Caco-2 (cell line): Measurements from ENCODE around the gene TCIRG1. TPM values are rescaled to one million over a fixed set of nuclear protein-coding genes. Genes with fewer than 3 reads are reported as not detected.

ENCODE experiments used
- BruUV-seq: library from RNA; stranded (reverse); fragments of 400-500 nt; replicated peaks from 2 replicates; lab custom pipeline; 2021; lab: Mats Ljungman, UMichigan
- CTCF ChIA-PET: fragments of 300-600 bp; sonication (Branson Sonifier 250); formaldehyde crosslinking; loops from one replicate; lab custom pipeline; 2022; ENCODE audit warnings: antibody characterized with exemption; lab: Charles Lee
- POLR2A ChIA-PET: fragments of 300-600 bp; sonication (Branson Sonifier 250); formaldehyde crosslinking; loops from one replicate; lab custom pipeline; 2022; ENCODE audit warnings: antibody characterized with exemption; lab: Charles Lee
- DNase-seq, 2 experiments: peaks; one replicate each; pipeline versions ENCODE4 v3.0.0 to v3.0.0-alpha.2; 2020 to 2022
- H3K27me3 ChIP-seq: replicated peaks from 2 replicates; pipeline ENCODE4 v1.6.0; 2011; ENCODE audit warnings: low read length; ENCODE audit not compliant: control insufficient read depth, insufficient read depth
- H3K36me3 ChIP-seq: 2 replicates; pipeline ENCODE4 v1.5.1; 2011; ENCODE audit warnings: low read length; ENCODE audit not compliant: control insufficient read depth, insufficient read depth
- H3K4me1 ChIP-seq: fragments of 250-450 bp; sonication (Bioruptor Pico); 2 replicates; pipeline ENCODE4 v1.5.1; 2020; ENCODE audit warnings: mild to moderate bottlenecking
- H3K4me3 ChIP-seq: 2 replicates; pipeline ENCODE4 v1.5.1; 2011; ENCODE audit warnings: low read depth, mild to moderate bottlenecking, control low read depth, low read length
- H3K9me3 ChIP-seq: fragments of 250-450 bp; sonication (Bioruptor Pico); 2 replicates; pipeline ENCODE4 v1.5.1; 2020; ENCODE audit warnings: mild to moderate bottlenecking, moderate library complexity
- H3K27ac Mint-ChIP-seq: one replicate; pipeline ENCODE4 v1.8.0; 2022; ENCODE audit warnings: mixed read lengths; ENCODE audit not compliant: unreplicated experiment
- H3K27me3 Mint-ChIP-seq: one replicate; pipeline ENCODE4 v1.8.0; 2022; ENCODE audit warnings: mixed read lengths; ENCODE audit not compliant: insufficient read depth, unreplicated experiment
- H3K36me3 Mint-ChIP-seq: one replicate; pipeline ENCODE4 v1.8.0; 2022; ENCODE audit warnings: mild to moderate bottlenecking, mixed read lengths; ENCODE audit not compliant: insufficient read depth, unreplicated experiment
- H3K4me1 Mint-ChIP-seq: one replicate; pipeline ENCODE4 v1.8.0; 2022; ENCODE audit warnings: low read depth, mixed read lengths; ENCODE audit not compliant: unreplicated experiment
- H3K4me3 Mint-ChIP-seq: one replicate; pipeline ENCODE4 v1.8.0; 2022; ENCODE audit warnings: mild to moderate bottlenecking, moderate library complexity, mixed read lengths; ENCODE audit not compliant: unreplicated experiment
- H3K9me3 Mint-ChIP-seq: one replicate; pipeline ENCODE4 v1.8.0; 2022; ENCODE audit warnings: mixed read lengths; ENCODE audit not compliant: unreplicated experiment
- intact Hi-C: fragments of 100-400 bp; cut with micrococcal nuclease; formaldehyde crosslinking; loops from one replicate; pipeline ENCODE4 v1.10.0; 2022; ENCODE audit not compliant: unreplicated experiment
- total RNA-seq: library from RNA; stranded (reverse); gene quantifications from 2 replicates; pipeline ENCODE4 v1.2.3, GENCODE V29; 2022
- TF ChIP-seq, protein P1 (sequence below), 2 experiments: fragments of 200-600 bp in 1 of 2; IDR thresholded peaks; 1 replicate in 1 of 2; 2 replicates in 1 of 2; pipeline versions ENCODE4 v1.5.1 to v1.8.0; 2011 to 2022; ENCODE audit warnings: antibody characterized with exemption in 1 of 2, control low read depth in 1 of 2, inconsistent platforms in 1 of 2, low read depth in 1 of 2, low read length in 1 of 2, mild to moderate bottlenecking in 1 of 2, moderate library complexity in 1 of 2; ENCODE audit not compliant: insufficient read depth in 1 of 2, severe bottlenecking in 1 of 2, unreplicated experiment in 1 of 2

TCIRG1 gene
- total RNA-seq, 1 experiment from 2014 or later, result 2.7 TPM

DNA sequence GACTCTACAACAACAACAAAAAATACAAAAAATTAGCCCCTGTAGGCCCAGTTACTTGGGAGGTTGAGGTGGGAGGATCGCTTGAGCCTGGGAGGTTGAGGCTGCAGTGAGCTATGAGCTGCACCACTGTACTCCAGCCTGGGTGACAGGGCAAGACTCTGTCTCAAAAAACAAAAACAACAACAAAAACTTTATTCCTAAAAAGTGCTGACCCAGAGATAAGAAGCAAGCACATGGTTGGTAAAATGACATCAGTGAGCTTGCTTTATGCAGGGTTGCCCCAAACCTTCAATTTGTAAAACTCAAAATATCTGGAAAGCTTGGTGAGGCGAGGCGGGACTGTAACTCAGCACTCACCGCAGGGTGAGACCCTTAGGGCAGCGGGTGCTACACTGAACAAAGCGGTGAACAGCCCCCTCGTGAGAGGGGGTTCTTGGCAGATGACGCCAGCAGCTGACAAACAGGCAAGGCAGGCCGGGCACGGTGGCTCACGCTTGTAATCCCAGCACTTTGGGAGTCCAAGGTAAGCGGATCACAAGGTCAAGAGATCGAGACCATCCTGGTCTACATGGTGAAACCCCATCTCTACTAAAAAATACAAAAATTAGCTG lies 3.5 kb upstream of the TCIRG1 start:
- Mint-ChIP-seq H3K9me3 (no peaks in the 10 kb centered on the region), H3K36me3 (peaks cover 55% of the 10 kb centered on the region), H3K4me3 (no peak overlapping the region), H3K27me3 (no peaks in the 10 kb centered on the region), H3K4me1 (peaks cover 27% of the 10 kb centered on the region), H3K27ac (no peak overlapping the region)
- ChIA-PET POLR2A (no interaction called here), CTCF (no interaction called here)
- TF ChIP-seq, protein P1, sequence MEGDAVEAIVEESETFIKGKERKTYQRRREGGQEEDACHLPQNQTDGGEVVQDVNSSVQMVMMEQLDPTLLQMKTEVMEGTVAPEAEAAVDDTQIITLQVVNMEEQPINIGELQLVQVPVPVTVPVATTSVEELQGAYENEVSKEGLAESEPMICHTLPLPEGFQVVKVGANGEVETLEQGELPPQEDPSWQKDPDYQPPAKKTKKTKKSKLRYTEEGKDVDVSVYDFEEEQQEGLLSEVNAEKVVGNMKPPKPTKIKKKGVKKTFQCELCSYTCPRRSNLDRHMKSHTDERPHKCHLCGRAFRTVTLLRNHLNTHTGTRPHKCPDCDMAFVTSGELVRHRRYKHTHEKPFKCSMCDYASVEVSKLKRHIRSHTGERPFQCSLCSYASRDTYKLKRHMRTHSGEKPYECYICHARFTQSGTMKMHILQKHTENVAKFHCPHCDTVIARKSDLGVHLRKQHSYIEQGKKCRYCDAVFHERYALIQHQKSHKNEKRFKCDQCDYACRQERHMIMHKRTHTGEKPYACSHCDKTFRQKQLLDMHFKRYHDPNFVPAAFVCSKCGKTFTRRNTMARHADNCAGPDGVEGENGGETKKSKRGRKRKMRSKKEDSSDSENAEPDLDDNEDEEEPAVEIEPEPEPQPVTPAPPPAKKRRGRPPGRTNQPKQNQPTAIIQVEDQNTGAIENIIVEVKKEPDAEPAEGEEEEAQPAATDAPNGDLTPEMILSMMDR (IDR thresholded peaks at IDR 0.05; ENCODE audit: insufficient read depth in 1 of 2, low read depth in 1 of 2, low read length in 1 of 2, severe bottlenecking in 1 of 2, unreplicated experiment in 1 of 2), result no peak
- Histone ChIP-seq H3K4me3 (no peak overlapping the region), H3K36me3 (peaks cover 4% of the 10 kb centered on the region), H3K4me1 (peaks cover 34% of the 10 kb centered on the region), H3K27me3 (no peaks in the 10 kb centered on the region), H3K9me3 (no peaks in the 10 kb centered on the region)
- intact Hi-C loops, result no loop called here
- no TSS peak for BruUV-seq
- no peak for DNase-seq

DNA sequence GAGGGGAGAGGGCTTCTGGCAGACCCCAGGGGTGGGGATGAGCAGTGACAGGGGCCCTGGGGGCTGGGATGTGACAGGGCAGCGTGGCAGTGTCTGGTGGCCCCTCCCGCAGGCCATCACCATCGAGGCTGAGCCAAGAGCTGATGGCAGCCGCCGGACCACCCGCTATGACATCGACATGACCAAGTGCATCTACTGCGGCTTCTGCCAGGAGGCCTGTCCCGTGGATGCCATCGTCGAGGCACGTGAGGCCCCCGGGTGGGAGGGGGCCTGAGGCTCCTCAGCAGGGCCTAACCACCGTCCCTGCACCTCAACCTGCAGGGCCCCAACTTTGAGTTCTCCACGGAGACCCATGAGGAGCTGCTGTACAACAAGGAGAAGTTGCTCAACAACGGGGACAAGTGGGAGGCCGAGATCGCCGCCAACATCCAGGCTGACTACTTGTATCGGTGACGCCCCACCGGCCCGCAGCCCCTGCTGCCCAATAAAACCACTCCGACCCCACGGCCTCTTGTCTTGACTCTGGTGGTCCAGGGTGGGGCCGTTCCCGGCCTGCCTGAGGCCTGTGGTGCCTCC lies 2.6 kb upstream of the TCIRG1 start:
- H3K4me1 ChIP-seq, result peaks cover 40% of the 10 kb centered on the region
- no peaks in the 10 kb centered on the region for H3K9me3 ChIP-seq
- Mint-ChIP-seq H3K9me3 (no peaks in the 10 kb centered on the region), H3K36me3 (peaks cover 52% of the 10 kb centered on the region), H3K4me1 (peaks cover 29% of the 10 kb centered on the region), H3K27me3 (no peaks in the 10 kb centered on the region), H3K4me3 (no peak overlapping the region), H3K27ac (no peak overlapping the region)
- H3K36me3 ChIP-seq, result peaks cover 4% of the 10 kb centered on the region
- POLR2A ChIA-PET, result no interaction called here
- H3K4me3 ChIP-seq, result no peak overlapping the region
- CTCF ChIA-PET, result no interaction called here
- no TSS peak for BruUV-seq
- H3K27me3 ChIP-seq, result no peaks in the 10 kb centered on the region
- DNase-seq, result no peak
- intact Hi-C loops, result no loop called here
- TF ChIP-seq, protein P1 (IDR thresholded peaks at IDR 0.05; ENCODE audit: insufficient read depth in 1 of 2, low read depth in 1 of 2, low read length in 1 of 2, severe bottlenecking in 1 of 2, unreplicated experiment in 1 of 2), result no peak

DNA sequence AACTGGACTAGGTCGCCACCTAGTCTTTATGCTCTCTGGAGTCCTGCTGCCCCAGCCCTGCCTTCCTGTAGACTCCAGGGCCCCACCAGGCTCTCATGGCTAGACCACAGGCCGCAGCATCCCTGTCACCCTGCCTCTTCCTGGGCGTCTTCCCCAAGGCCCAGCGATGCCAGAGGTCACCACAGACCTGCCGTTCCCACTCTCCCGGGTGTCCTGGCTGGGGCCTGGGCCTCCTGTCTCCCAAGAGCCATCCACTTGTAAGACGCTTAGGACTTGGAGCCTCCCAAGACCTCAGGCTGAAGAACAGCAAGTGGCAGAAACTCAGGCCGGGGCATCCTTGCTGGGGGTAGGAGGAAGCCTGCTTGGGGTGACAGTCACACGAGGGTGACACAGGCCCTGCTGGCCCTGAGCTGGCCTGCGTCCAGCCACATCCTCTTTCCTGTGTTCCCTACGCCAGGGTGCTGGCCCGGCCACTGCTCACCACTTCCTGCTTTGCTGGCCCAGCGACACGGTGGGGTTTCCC lies 2.0 kb upstream of the TCIRG1 start:
- intact Hi-C loops, result no loop called here
- H3K27me3 Mint-ChIP-seq, result no peaks in the 10 kb centered on the region
- BruUV-seq, result no TSS peak
- H3K4me1 Mint-ChIP-seq, result peaks cover 23% of the 10 kb centered on the region
- ChIA-PET CTCF (interaction anchor here (0.6 to 0.7 kb wide), 2 partner anchors 16 to 1871 kb away, joined by 3 read pairs; no protein-coding TSS in a partner anchor), POLR2A (interaction anchor here (1.0 kb wide), 1 partner anchor 10 kb away, joined by 4 read pairs; no protein-coding TSS in a partner anchor)
- peaks cover 36% of the 10 kb centered on the region for H3K4me1 ChIP-seq
- H3K27ac Mint-ChIP-seq, result no peak overlapping the region
- no peak overlapping the region for H3K4me3 Mint-ChIP-seq
- H3K9me3 Mint-ChIP-seq, result no peaks in the 10 kb centered on the region
- TF ChIP-seq, protein P1 (IDR thresholded peaks at IDR 0.05; ENCODE audit: insufficient read depth in 1 of 2, low read depth in 1 of 2, low read length in 1 of 2, severe bottlenecking in 1 of 2, unreplicated experiment in 1 of 2), result no peak
- DNase-seq, result no peak
- no peaks in the 10 kb centered on the region for H3K9me3 ChIP-seq
- H3K27me3 ChIP-seq, result no peaks in the 10 kb centered on the region
- H3K36me3 Mint-ChIP-seq, result peaks cover 52% of the 10 kb centered on the region
- no peak overlapping the region for H3K4me3 ChIP-seq
- peaks cover 4% of the 10 kb centered on the region for H3K36me3 ChIP-seq
